Duodenal mucosa (tissue), 2 donors: Measurements from ENCODE around the gene TBC1D3C.
"Not testable (repeated sequence)": the region's sequence is repeated elsewhere in the genome, so short reads cannot be mapped to it uniquely, and the experiment has no call there.

Source experiments
- H3K27ac ChIP-seq: one replicate; pipeline ENCODE4 v1.7.0; 2013; ENCODE audit warnings: low read depth, low read length
- H3K27me3 ChIP-seq, 2 donors: one replicate each; pipeline ENCODE4 v1.7.0; 2013; ENCODE audit warnings: low read length in 2 of 2, control low read depth in 1 of 2; ENCODE audit not compliant: insufficient read depth in 2 of 2, control insufficient read depth in 1 of 2
- H3K36me3 ChIP-seq, 2 donors: one replicate each; pipeline ENCODE4 v1.7.0; 2013; ENCODE audit warnings: low read length in 2 of 2, control low read depth in 1 of 2; ENCODE audit not compliant: insufficient read depth in 2 of 2, control insufficient read depth in 1 of 2
- H3K4me1 ChIP-seq, 2 donors: one replicate each; pipeline ENCODE4 v1.7.0; 2013; ENCODE audit warnings: low read length in 2 of 2, control low read depth in 1 of 2; ENCODE audit not compliant: insufficient read depth in 2 of 2, control insufficient read depth in 1 of 2
- H3K4me3 ChIP-seq, 2 donors: one replicate each; pipeline ENCODE4 v1.7.0; 2013; ENCODE audit warnings: low read length in 2 of 2, low read depth in 1 of 2
- H3K9ac ChIP-seq, 2 donors: one replicate each; pipeline ENCODE4 v1.7.0; 2013; ENCODE audit warnings: low read length in 2 of 2, low read depth in 1 of 2
- H3K9me3 ChIP-seq, 2 donors: one replicate each; pipeline ENCODE4 v1.7.0; 2013; ENCODE audit warnings: low read length in 2 of 2, control low read depth in 1 of 2; ENCODE audit not compliant: control insufficient read depth in 1 of 2

Gene TBC1D3C

DNA sequence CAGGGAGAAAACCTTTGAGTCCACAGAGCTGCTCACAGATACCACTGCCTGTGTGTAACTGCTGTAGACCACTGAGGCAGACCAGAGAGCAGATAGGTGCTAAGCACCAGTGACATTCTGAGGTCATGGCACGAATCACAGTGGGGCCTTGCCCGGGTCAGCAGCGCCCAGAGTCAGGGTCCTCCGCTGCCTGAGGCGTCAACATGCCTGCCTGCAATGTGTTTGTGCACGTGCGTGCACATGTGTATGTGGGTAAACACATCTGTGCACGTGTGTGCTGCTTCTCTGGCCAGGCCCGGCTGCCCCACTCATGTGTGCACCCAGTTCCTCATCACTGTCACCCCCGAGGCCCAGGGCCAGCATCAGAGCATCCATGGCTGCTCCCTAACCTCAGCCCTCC lies at the start of gene TBC1D3C:
Gene TBC1D3C (minus strand): TSS at position 101 of the 400 bp plus-strand sequence. CDS start 1,568 bp downstream, outside the sequence.
- H3K9me3 ChIP-seq, H3K27me3 ChIP-seq, H3K4me1 ChIP-seq, H3K27ac ChIP-seq, H3K4me3 ChIP-seq, H3K36me3 ChIP-seq, H3K9ac ChIP-seq: not testable (repeated sequence)

DNA sequence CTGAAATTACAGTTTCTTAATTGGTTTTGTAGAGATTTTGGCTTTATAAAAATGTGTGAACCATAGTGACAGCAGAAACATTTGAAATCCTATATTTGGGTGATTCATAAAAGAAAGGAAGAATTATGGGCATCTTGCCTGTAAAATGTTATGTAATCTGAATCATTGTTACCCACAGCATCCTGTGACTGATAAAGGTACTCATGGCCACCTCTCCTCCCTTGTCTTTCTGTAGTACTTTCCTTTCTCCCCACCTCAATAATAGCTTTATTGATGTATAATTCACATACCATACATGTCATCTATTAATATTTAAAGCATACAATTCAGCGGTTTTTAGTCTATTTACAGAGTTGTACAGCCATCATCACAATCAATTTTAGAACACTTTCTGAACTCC lies 30.8 kb upstream of the TBC1D3C start:
- H3K9me3 ChIP-seq, H3K27ac ChIP-seq, H3K9ac ChIP-seq, H3K4me3 ChIP-seq, H3K4me1 ChIP-seq, H3K27me3 ChIP-seq, H3K36me3 ChIP-seq: not testable (repeated sequence)

GRCh38 chr17:38094059-38094694 lies 25.7 kb upstream of the TBC1D3C start:
- not testable (repeated sequence) for H3K9me3 ChIP-seq, H3K27me3 ChIP-seq, H3K9ac ChIP-seq, H3K27ac ChIP-seq, H3K4me1 ChIP-seq, H3K4me3 ChIP-seq, H3K36me3 ChIP-seq

- H3K27me3 ChIP-seq, H3K4me3 ChIP-seq, H3K9ac ChIP-seq, H3K9me3 ChIP-seq, H3K36me3 ChIP-seq, H3K27ac ChIP-seq, H3K4me1 ChIP-seq: not testable (repeated sequence)
Observed at GRCh38 chr17:38088120-38088519, 19.7 kb upstream of the TBC1D3C start.

DNA sequence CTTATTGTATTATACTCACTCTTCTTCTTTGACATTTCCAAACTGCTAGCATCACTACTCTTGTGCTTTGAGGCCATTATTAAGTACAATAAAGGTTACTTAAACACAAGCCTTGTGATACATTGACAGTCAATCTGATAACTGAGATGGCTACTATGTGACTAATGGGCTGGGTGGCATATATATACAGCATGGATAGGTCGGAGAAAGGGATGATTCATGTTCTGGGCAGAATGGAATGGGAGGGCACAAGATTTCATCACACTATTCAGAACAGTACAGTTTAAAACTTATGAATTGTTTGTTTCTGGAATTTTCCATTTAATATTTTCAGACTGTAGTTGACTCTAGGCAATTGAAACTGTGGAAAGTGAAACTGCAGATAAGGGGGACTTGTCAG lies 18.9 kb upstream of the TBC1D3C start:
- H3K9me3 ChIP-seq, H3K27me3 ChIP-seq, H3K4me3 ChIP-seq, H3K9ac ChIP-seq, H3K4me1 ChIP-seq, H3K27ac ChIP-seq, H3K36me3 ChIP-seq: not testable (repeated sequence)
